NCI-H2227 (cell line): Measurements from ENCODE around the gene ADAMTSL2.

Experiments
- DNase-seq: peaks from one replicate; lab custom pipeline; 2025; ENCODE audit not compliant: unreplicated experiment; lab: John Stamatoyannopoulos, UW

The ADAMTSL2 gene

DNA sequence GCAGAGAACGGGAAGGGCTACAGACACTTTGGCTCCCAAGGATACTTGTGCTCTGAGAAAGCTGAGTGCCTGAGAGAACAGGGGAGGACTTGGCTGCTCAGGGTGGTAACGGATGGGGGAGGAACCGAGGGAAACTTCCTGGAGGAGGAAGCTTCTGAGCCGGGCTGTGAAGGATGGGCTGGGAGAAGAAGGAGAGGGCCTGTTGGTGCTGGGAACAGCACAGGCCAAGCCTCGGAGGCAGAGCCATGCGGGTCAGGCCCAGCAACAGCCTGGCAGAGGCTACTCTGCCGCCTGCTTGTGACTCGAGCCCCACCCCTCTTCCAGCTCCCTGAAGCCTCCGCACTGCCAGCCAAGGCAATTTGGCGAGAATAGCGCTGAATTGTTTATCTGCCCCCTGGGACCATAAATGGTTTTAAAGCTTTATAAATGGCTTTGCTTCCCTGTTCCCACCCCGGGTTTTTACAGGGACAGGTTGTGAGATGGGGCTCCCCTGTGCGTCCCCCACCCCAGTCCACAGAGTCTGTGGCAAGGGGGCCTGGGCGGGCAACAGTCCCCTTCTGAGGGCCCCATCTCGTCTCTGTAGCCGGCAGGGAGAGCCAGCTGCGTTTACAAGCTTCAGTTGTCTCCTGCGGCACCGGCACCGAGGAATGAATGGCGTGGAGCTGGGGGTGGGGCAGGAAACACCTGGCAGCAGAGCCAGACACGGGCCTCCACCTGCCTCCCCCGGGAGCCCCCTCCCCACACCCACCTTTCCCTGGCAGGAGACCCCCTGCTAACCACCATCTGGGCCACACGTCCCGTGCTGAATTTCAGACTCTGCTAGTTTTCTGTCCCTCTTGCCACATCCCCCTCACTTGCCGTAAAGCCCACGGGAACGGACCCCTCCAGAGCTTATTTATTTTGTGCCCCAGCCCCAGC is 50.3 kb downstream of the ADAMTSL2 start:
- DNase-seq = peak; percentile 48

DNA sequence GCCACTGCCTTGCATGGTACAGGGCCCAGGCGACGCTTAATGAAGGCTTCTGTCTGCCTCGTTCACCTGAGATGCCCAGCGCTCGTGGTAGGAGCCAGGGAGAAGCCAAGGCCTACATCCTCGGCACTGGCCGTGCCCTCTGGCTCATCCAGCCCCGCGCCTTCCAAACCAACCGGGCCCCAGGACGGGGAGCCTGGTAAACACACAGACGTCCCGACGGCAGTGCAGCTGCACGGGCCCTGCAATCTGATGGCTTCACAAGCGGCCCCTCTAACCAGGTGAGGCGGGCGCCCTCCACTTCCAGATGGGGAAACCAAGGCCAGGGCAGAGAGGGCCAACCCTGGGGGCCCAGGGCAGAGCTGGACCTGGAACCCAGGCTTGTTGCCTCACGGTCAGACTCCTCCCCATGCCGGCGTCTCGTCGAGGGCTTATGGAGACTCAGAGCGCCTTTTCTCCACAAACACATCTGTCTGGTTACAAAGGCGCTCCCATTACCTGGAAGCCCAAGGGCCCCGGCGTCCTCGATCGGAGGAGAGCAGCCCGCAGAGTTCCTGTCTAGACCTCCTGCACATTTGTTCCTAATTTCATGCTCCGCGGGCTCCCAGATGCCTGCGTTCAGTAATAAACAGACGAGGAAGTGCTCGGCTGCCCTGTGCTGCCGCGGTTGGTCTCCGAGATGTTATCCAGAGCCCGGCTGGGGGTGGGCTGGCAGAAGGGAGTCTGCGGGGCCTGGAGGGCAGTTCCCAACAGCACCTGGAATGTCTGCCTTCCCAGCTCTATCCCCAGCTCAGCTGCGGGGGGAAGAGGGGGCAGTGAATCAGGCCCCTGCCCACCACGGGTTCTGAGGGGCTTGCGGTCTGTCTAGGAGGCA is 51.2 kb downstream of the ADAMTSL2 start:
- DNase-seq = no peak

DNA sequence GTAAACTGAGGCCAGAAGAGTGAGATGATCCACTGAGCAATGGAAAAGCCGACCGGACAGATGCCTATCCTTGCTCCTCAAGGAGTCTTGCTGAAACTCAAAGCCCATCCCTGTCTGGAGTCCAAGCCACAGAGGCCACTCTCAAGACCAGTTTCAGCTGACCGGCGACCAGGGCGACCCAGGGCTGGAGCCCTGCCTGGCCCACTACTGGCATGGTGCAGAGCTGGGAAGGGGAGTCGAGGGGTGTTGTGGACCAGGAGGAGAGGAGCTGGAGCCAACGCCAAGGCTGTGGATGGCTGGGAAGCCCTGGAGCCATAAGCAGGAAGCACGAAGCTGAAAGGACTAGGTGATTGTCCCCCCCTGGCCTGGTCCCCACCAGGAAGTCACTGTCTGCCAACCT is 52.5 kb downstream of the ADAMTSL2 start:
- DNase-seq = no peak

DNA sequence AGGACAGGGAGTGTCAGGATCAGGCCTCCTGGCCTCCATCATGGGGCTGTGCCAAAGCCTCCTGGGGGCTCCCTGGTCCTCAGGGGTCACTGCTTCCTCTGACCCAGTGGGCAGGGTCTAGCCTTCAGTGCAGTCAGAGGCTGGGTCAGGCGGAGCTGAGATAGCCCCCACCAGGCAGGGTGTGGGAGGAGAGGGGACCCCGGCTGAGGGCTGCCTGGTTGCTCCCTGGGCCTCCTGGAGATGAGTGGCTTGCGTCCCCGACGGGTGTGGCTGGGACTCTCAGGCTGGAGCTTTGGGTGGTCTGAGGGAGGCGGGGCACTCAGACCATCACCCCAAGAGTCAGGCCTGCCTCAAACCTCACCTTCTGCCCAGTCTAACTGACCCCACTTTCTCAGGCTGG is 53.0 kb downstream of the ADAMTSL2 start:
- DNase-seq = no peak

DNA sequence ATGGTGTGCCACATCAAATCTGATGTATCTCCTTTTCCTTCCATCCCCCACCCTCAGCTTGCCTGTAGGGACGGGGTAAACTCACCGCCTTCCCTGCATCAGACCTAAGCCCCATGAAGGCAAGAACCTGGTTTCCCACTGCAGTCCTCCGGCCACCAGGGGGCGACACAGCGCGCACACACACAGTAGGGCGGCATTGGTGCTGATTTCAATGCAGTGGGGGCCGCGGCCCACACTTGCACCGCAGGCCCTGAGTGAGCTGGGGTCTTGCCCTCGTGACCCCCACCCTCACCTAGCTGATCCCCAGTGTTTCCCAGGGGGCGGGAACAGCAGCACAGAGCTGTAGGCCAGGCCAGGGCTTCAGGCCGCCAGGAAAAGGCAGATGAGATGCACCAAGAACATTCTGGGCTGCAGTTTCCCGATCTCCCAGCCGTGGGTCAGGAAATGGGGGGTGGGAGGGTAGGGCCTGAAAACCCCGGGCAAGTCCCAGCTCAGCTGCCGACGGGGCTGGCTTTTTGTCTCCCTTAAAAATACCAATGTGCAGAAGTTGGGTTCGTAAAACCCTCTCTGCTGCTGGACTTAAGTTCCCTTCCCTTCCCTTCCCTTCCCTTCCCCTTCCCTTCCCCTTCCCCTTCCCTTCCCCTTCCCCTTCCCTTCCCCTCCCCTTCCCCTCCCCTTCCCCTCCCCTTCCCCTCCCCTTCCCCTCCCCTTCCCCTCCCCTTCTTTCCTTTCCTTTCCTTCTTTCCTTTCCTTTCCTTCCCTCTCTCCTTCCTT is 55.1 kb downstream of the ADAMTSL2 start:
- DNase-seq = no peak

DNA sequence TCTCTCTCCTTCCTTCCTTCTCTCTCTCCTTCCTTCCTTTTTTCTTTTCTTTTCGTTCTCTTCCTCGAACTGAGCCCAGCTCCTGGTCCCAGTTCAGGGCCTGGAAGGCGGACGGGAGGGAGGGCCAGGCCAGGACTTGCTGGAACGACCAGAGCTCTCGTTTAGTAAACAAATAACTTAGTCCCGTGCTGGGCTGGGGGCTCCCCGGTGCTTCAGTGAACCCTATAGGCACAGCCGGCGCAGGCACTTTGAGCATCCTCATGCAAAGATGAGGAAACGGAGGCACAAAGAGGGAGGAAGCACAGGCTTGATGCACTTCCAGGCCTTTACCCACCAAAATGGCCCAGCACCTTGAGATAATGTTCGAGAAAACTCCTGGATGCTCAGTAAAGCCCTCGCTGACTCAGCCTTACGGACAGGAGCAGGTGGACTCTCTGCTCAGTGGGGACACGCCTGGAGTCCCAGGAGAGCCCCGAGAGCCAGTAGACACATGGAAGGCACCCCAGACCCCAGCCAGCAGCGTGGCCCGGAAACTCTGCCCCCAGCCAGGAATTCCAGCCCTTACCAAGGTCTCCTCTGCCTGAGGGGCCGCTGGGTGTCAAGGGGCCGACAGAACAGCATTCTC is 55.8 kb downstream of the ADAMTSL2 start:
- no peak for DNase-seq

DNA sequence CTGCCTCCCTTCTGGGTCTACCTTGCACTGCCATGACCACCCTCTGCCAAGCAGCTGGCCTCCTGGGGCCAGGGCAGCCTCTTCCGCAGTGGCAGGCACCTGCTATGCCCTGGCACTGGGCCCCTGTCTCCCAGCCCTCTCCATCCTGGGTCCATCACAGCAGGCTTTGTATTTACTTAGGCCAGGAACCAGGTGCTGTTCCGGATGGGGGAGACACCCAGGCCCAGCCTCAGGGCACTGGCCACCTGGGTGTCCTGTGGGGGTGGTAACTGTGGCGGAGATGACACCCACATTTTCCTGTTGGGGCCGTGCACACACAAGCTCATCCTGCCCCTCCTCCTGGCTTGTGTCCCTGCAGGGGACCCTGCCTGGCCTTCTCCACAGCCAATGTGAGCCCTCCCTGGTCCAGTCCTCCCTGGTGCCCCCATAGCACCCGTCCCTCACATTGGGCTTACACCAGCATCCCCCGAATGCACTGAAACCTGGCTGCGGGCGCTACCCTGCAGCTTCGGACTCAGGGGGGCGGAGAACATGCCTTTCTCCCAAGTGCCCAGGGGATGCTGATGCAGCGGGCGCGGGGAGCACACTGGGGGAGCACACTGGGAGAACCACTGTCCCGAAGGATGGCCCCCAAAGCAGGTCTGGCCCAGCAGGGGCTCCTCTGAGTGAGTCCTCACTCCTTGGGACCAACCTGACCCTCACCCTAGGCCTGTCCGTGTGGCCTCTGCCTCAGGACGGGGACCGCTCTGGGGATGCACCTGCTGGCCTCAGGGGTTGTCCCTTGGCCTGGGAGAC is 56.8 kb downstream of the ADAMTSL2 start:
- no peak for DNase-seq

DNA sequence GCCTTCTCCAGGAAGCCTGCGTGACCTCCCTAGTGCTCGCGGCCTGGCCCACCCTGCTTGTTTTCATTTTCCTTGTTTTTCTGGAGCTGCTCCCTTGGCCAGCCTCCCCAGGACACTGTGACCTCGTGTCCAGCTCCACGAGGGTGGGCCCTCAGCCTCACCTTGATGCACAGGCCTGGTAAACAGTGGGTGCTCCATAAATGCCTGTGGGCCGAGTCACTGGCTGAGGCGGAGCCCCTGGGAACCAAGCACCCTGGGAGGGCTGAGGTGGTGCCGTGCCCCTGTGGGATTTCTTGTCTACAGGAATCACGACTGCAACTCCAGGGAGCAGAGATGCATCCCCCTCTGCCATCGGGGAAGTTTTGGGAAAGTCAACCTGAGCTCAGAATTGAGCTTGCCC is 57.5 kb downstream of the ADAMTSL2 start:
- DNase-seq = no peak

DNA sequence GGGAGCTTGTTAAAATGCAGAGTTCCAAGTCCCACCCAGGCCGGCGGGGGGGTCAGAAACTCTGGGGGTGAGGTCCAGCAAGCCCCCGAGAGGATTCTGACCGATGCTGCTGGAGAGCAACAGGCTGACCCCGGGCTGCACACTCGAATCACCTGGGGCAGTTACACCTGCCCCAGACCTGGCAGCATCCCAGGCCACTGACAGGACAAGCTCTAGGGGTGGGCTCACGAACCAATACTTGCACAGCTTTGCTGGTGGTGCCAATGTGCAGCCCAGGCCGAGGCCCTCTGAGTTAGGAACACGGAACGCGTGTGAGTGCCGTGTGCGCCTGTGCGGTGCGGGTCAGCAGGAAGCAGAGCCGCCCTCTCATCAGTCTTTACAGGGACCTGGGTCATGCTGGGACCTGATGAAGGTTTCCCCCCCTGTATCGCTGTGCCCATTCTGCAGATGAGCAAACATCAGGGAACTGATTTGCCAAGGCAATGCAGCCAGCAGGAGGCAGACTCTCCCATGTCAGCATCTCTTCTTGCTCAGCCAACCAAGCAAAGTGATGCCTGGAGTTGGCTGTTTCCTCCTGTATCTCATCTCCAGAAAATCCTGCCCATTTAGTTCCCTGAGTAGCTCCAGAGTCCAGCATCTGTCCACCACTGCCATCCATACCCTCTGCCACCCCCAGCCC is 58.4 kb downstream of the ADAMTSL2 start:
- DNase-seq = no peak

DNA sequence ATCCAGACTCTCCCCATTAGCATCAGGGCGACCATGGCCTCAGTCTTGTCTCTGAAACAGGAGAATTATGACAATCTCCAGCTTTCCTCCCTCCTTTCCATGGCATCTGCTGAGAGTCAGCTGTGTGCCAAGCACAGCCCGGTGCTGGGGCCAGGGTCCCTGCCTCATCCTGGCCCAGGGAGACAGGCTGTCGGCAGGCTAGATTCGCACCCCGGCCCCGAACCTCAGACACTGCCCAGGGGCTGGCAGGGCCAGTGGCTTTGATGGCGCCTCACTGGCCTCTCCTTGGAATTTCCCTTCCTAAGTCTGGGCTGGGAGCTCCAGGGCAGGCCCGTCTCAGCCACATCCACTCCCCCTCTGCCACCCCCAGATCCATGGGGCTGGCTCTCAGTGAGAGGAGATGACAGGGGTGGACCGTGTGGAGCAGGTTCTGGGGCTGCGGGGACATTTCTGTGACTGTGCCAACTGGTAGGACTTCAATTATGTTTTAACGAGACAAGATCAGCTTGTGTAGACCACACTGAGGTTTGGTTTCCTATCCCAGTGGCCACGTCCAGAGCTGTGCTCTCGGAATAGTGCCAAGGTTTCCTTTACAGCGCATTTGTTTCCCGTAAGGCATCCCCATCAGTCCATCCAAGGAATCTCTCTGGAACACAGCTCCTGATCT is 59.2 kb downstream of the ADAMTSL2 start:
- DNase-seq = no peak

DNA sequence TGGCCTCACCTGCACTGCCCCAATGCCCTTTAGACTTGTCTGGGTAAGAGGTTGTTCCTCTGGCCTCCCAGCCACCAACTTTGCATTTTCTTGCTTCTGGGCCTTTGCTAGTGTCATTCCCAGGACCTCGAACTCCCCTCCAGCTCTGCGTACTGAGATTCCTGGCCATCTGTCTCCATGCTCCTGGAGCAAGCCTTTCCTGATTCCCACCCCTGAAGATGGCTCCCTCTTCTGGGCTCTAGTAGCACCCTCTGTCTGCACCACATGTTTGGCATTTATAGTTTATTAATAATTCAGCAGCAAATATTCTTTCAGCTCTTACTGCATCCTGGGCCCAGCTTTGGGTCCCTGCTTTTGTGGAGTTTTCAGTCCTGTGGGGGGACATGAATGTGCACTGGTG is 59.8 kb downstream of the ADAMTSL2 start:
- no peak for DNase-seq

DNA sequence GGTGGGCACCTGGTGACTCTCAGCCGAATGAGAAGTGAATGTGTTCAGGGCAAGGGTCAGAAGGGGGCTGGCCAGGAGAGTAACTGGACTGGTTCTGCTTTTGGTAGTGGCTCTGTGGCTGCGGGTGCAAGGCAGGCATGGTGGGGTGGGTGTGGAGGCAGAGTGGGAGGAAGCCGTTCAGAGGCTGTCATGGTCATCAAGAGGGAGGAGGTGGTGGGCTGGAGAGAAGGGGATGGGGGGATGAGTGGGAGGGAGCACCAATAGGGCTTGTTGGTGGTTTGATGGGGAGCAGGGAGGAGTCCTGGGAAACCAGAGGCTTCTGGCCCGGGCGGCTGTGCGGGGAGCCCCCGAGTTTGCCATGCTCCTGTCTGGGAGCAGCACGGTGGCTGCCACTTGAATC is 61.4 kb downstream of the ADAMTSL2 start:
- DNase-seq = no peak

DNA sequence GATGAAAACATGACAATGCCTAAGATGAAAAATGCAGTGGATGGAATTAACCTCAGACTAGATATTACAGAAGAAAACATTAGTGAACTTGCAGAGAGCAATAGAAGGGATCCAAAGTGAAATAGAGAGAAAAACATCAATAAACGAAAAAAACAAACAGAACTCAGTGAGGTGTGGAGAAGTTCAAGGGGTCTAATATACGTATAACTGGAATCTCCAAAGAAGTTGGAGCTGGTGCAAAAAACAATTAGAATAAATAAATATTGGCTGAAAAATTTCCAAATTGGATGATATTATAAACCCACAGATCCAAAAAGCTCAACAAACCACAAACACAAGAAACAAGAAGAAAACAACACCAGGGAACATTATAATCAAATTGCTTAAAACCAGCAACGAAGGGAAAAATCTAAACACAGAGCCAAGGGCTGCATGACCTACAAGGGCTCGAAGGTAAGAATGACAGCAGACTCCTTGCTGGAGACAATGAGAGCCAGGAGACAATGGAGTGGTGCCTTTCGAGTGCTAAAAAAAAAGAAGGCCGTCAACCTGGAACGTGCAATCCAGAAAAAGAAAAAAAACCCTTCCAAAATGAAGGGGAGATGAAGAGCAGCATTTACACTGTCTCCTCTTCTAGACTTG is 62.9 kb downstream of the ADAMTSL2 start:
- DNase-seq = peak; percentile 25

DNA sequence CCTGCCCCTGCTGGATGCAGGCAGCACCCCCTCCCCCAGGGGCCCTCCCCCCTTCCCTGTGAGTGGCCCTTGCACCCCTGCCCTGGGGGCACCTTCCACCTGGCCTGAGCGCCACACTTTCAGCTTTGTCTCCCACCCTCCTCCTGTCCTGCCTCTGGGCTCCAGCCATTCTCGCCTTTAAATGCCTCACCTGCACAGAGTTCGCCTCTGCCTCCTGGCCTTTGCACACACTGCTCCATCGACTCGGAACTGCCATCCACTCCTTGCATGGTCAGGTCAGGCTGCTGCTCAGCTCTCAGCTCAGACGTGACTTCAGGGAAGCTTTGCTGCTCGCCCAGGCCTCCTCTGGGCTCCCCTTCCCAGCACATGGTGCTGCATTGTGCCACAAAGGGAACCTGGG is 64.5 kb downstream of the ADAMTSL2 start:
- no peak for DNase-seq

DNA sequence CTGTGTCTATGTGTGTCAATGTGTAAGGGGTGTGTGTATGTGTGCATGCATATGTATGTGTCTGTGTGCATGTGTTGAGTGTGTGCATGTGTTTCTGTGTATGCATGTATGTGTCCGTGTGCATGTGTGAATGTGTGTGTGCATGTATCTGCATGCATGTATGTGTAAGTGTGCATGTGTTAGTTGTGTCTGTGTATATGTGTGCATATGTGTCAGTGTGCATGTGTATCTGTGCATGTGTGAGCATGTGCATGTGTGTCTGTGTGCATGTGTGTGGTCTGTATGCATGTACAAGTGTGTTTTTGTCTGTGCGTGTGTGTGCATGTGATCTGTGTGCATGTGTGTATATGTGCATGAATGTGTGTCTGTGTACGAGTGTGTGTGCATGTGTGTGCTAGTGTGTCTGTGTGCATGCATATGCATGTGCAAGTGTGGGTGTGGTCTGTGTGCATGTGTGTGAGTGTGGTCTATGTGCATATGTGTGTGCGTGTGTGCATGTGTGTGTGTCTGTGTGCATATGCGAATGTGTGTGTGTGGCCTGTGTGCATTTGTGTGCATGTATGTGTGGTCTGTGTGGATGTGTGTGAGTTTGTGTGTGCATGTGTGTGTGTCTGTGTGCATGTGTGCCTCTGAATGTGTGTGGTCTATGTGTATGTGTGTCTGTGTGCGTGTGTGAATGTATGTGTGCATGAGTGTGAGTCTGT is 65.1 kb downstream of the ADAMTSL2 start:
- DNase-seq = no peak

DNA sequence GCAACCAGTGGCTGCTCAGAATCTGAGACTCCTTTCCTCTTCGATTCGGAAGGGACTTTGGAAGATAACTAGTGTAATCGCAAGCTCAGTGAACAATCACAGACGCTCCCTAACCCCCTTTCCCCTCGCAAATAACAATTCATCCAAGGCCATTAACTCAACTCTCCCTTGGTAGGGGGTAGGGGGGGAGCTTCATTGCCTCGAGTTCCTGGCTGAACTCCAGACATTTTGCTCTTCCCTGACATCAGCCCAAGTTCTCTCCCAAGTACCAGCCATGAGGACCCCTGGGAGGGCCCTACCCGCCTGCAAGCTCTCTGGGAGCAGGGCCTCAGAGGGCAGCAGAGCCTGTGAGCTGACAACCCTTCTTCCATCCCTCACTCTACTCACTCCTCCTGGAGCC is 66.2 kb downstream of the ADAMTSL2 start:
- no peak for DNase-seq

DNA sequence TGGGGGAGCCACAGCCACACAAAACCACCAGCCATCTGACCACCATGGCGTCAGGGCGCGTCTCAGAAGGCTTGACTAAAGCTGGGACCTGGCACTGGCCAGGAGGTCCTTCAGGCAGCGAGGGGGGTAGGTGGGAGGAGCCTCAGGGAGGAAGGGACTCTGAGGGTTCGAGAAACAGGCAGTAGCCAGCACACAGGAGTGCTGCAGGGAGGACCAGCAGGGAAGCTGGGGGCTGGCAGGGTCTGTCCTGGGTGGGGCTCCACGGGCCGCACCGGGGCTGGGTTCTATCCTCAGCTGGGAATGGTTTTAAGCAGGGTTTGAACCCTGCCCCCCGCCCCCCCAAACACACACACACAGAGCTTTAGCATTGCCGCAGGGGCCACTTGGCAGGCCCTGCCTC is 67.2 kb downstream of the ADAMTSL2 start:
- no peak for DNase-seq

DNA sequence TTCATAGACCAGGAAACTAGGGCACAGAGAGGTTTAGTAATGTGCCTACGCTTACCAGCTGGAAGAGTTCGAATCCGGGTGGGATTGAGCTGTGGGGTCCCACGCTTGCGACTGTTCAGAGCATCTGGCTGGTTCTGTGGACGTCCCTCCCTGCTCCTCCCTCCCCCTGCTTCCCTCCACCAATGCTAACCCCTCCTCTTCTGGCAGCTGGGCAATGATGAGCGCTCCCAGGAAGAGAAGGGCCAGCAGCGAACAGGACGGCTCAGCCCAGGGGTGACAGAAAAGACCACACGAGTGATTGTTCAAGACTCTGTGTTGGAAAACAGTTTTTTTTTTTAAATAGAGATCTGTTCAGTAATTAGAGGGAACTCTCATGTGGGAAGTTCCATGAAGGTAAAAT is 67.8 kb downstream of the ADAMTSL2 start:
- no peak for DNase-seq
